Measurements from ENCODE around the gene TEX44. TPM values are rescaled to one million over a fixed set of nuclear protein-coding genes. Genes with fewer than 3 reads are reported as not detected.

Gene TEX44
- total and polyA plus RNA-seq, 9 of the 15 experiments (the other 6 are each of a cell fraction or from before 2014, with no cell fraction given): not detected

DNA sequence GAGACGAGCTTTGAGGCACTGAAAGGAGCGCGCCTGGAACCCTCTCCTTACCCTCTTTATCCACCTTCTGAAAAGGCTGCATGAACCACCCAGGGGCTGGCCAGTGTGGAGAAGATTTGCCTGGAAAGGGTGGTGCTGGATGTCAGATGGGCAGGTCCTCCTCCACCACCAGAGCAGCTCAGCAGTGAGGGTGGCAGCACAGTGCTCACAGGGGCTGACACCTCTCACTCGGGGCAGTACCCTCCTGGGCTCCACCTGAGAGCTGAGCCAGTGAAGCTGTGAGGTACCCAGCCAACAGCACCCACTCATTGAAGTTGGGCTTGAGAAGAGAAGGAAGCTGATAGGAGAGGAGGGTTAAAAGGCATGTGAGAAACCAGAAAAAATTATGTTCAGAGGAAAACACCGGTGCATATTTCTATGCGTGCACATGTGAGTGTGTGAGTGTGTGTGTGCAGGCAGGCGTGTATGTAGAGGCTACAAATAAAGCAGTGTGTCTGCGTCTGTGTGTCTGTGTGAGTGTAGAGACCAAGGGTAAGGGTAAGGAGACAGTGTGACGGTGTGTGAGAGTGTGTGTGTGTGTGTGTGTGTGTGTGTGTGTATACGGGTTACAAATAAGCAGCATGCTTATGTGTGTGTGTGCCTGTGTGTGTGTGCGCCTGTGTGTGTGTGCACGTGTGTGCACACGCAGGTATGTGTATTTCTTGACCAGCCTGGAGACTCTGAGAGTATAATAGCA is 40.7 kb downstream of the TEX44 start:
- Histone ChIP-seq H3K4me2 (ENCODE audit: insufficient read depth, low read length) (no peak overlapping the region), H3K9me3 (replicated peaks; ENCODE audit: control insufficient read depth, insufficient read depth, low read depth, low read length) (no peaks in the 10 kb centered on the region), H3K27ac (ENCODE audit: extremely low read depth, low read depth, low read length) (no peak overlapping the region), H3K4me1 (replicated peaks in 1 of 2; ENCODE audit: control insufficient read depth in 2 of 2, insufficient read depth in 2 of 2, low read length in 2 of 2) (peaks cover 0 to 6% of the 10 kb centered on the region in 2 experiments; a peak in 2 of 5 replicates), H3K4me3 (no peak overlapping the region), H3K9ac (ENCODE audit: insufficient read depth in 1 of 2, low read depth in 2 of 2, low read length in 2 of 2) (no peak overlapping the region), H3K9me1 (ENCODE audit: control insufficient read depth, insufficient read depth, low read length) (no peaks in the 10 kb centered on the region), H3K36me3 (ENCODE audit: control insufficient read depth, insufficient read depth, low read length) (no peaks in the 10 kb centered on the region), H4K20me1 (replicated peaks; ENCODE audit: control insufficient read depth, insufficient read depth, low read length) (no peaks in the 10 kb centered on the region), H3K79me2 (ENCODE audit: control insufficient read depth, insufficient read depth, low read length) (no peaks in the 10 kb centered on the region), H2AFZ (ENCODE audit: low read depth, low read length) (no peak overlapping the region), H3K27me3 (ENCODE audit: control insufficient read depth in 2 of 2, insufficient read depth in 2 of 2, low read length in 2 of 2) (no peaks in the 10 kb centered on the region)
- ATAC-seq (no peak), FAIRE-seq (no peak), DNase-seq (ENCODE audit: extremely low read depth in 1 of 4, low spot score in 3 of 4) (no peak)
- ChIA-PET POLR2A (interaction anchor here (0.9 to 1.2 kb wide), 2 partner anchors 9 to 169 kb away, joined by 3 to 5 read pairs; no protein-coding TSS in a partner anchor), CTCF (ENCODE audit: low intra/inter-chr PET ratio) (no interaction called here)
- intact Hi-C loops (cut with micrococcal nuclease) (no loop called here), in situ Hi-C loops (cut with MboI) (no loop called here)
- BruUV-seq (replicated peaks): no TSS peak
- TF ChIP-seq AFF1 (IDR thresholded peaks at IDR 0.05; ENCODE audit: low read depth in 1 of 2, partially characterized antibody in 2 of 2) (no peak), FOXJ2 (tag; IDR thresholded peaks at IDR 0.05) (no peak), USF1 (CRISPR knock-in tag; IDR thresholded peaks at IDR 0.05) (no peak), EZH2 (IDR thresholded peaks at IDR 0.05; ENCODE audit: borderline replicate concordance, low read depth, low read length) (no peak), MEF2D (tag; conservative IDR thresholded peaks at IDR 0.05; ENCODE audit: low read depth) (no peak), NFE2L1 (tag; IDR thresholded peaks at IDR 0.05; ENCODE audit: borderline replicate concordance, low read depth) (no peak), STAT5B (CRISPR knock-in tag; IDR thresholded peaks at IDR 0.05) (no peak), ESRRA (IDR thresholded peaks at IDR 0.05; ENCODE audit: borderline replicate concordance, low read depth) (no peak), NBN (IDR thresholded peaks at IDR 0.05; ENCODE audit: low read depth) (no peak), NEUROD1 (IDR thresholded peaks at IDR 0.05; ENCODE audit: borderline replicate concordance, low read depth, low read length, partially characterized antibody) (no peak)
- TF ChIP-seq, protein P1, sequence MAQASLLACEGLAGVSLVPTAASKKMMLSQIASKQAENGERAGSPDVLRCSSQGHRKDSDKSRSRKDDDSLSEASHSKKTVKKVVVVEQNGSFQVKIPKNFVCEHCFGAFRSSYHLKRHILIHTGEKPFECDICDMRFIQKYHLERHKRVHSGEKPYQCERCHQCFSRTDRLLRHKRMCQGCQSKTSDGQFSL (CRISPR knock-in tag; IDR thresholded peaks at IDR 0.05): no peak
- TF ChIP-seq, protein P1 (tag; IDR thresholded peaks at IDR 0.05): no peak
- TF ChIP-seq, protein P2, sequence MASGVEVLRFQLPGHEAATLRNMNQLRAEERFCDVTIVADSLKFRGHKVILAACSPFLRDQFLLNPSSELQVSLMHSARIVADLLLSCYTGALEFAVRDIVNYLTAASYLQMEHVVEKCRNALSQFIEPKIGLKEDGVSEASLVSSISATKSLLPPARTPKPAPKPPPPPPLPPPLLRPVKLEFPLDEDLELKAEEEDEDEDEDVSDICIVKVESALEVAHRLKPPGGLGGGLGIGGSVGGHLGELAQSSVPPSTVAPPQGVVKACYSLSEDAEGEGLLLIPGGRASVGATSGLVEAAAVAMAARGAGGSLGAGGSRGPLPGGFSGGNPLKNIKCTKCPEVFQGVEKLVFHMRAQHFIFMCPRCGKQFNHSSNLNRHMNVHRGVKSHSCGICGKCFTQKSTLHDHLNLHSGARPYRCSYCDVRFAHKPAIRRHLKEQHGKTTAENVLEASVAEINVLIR (CRISPR knock-in tag; IDR thresholded peaks at IDR 0.05): no peak
- WGBS (ENCODE audit: insufficient coverage, low coverage, missing lambda C conversion rate): 48% methylated on average over 9 of the region's 13 CpGs
